HepG2 (cell line): ENCODE data around the gene KIAA0232. TPM values are rescaled to one million over a fixed set of nuclear protein-coding genes. Genes with fewer than 3 reads are reported as not detected.

ENCODE experiments used
- EHMT2 ChIP-seq: fragments of 200-600 bp; sonication (generic); IDR thresholded peaks from 2 replicates; pipeline ENCODE4 v1.7.0; 2017; ENCODE audit warnings: antibody characterized with exemption, low read depth, low read length, borderline replicate concordance
- ELF4 ChIP-seq: sonication (generic); formaldehyde crosslinking; IDR thresholded peaks from 2 replicates; pipeline ENCODE4 v1.5.0; 2020; ENCODE audit warnings: missing genetic modification reagents, mild to moderate bottlenecking, moderate library complexity, borderline replicate concordance
- GATAD2A ChIP-seq: IDR thresholded peaks from 2 replicates; pipeline ENCODE4 v1.6.1; 2016
- HOXD1 ChIP-seq: sonication (generic); formaldehyde crosslinking; IDR thresholded peaks from 2 replicates; pipeline ENCODE4 v1.5.0; 2020; ENCODE audit warnings: missing genetic modification reagents
- JUND ChIP-seq: sonication (generic); formaldehyde crosslinking; IDR thresholded peaks from 2 replicates; pipeline ENCODE4 v1.8.0; 2022; ENCODE audit warnings: mild to moderate bottlenecking, missing genetic modification reagents
- MED13 ChIP-seq: sonication (generic); formaldehyde crosslinking; IDR thresholded peaks from 2 replicates; pipeline ENCODE4 v1.5.0; 2020; ENCODE audit warnings: missing genetic modification reagents
- MEIS1 ChIP-seq: sonication (generic); formaldehyde crosslinking; IDR thresholded peaks from 2 replicates; pipeline ENCODE4 v1.9.0; 2021; ENCODE audit warnings: mild to moderate bottlenecking, missing genetic modification reagents, moderate library complexity, borderline replicate concordance
- NFIB ChIP-seq: sonication (generic); formaldehyde crosslinking; IDR thresholded peaks from 2 replicates; pipeline ENCODE4 v1.9.0; 2021; ENCODE audit warnings: missing genetic modification reagents, mild to moderate bottlenecking, borderline replicate concordance
- NR2F2 ChIP-seq: IDR thresholded peaks from 2 replicates; pipeline ENCODE4 v1.6.1; 2012; ENCODE audit warnings: low read depth, inconsistent platforms, borderline replicate concordance
- RFX3 ChIP-seq: IDR thresholded peaks from 2 replicates; pipeline ENCODE4 v1.6.1; 2016; ENCODE audit warnings: missing biosample characterization, missing genetic modification reagents
- SIX1 ChIP-seq: sonication (generic); formaldehyde crosslinking; IDR thresholded peaks from 2 replicates; pipeline ENCODE4 v1.4.0; 2020; ENCODE audit warnings: missing genetic modification reagents, borderline replicate concordance
- ZBTB20 ChIP-seq: sonication (generic); formaldehyde crosslinking; IDR thresholded peaks from 2 replicates; pipeline ENCODE4 v1.8.1; 2023; ENCODE audit warnings: missing genetic modification reagents, low read depth, mild to moderate bottlenecking, borderline replicate concordance
- ZBTB38 ChIP-seq: sonication (generic); formaldehyde crosslinking; IDR thresholded peaks from 2 replicates; pipeline ENCODE4 v1.5.1; 2020; ENCODE audit warnings: mild to moderate bottlenecking, missing genetic modification reagents
- ZFY ChIP-seq: sonication (generic); formaldehyde crosslinking; IDR thresholded peaks from 2 replicates; pipeline ENCODE4 v1.4.0; 2020; ENCODE audit warnings: missing genetic modification reagents
- ZIK1 ChIP-seq: sonication (generic); formaldehyde crosslinking; IDR thresholded peaks from 2 replicates; pipeline ENCODE4 v1.5.0; 2020; ENCODE audit warnings: mild to moderate bottlenecking, low read depth, missing genetic modification reagents, borderline replicate concordance
- ZNF274 ChIP-seq: sonication (generic); formaldehyde crosslinking; IDR thresholded peaks from 2 replicates; pipeline ENCODE4 v1.5.1; 2020; ENCODE audit warnings: mild to moderate bottlenecking, missing genetic modification reagents
- ZNF362 ChIP-seq: sonication (generic); formaldehyde crosslinking; IDR thresholded peaks from 2 replicates; pipeline ENCODE4 v1.4.0; 2020; ENCODE audit warnings: missing genetic modification reagents, mild to moderate bottlenecking, borderline replicate concordance
- ZNF513 ChIP-seq: sonication (generic); formaldehyde crosslinking; conservative IDR thresholded peaks from 2 replicates; pipeline ENCODE4 v1.5.0; 2020; ENCODE audit warnings: missing genetic modification reagents
- ZNF564 ChIP-seq: sonication (generic); formaldehyde crosslinking; IDR thresholded peaks from 2 replicates; pipeline ENCODE4 v1.8.1; 2023; ENCODE audit warnings: mild to moderate bottlenecking, missing genetic modification reagents
- ZNF670 ChIP-seq: sonication (generic); formaldehyde crosslinking; IDR thresholded peaks from 2 replicates; pipeline ENCODE4 v1.8.0; 2022; ENCODE audit warnings: mild to moderate bottlenecking, missing genetic modification reagents, borderline replicate concordance
- ZNF737 ChIP-seq: sonication (generic); formaldehyde crosslinking; IDR thresholded peaks from 2 replicates; pipeline ENCODE4 v1.5.0; 2020; ENCODE audit warnings: missing genetic modification reagents, mild to moderate bottlenecking, borderline replicate concordance
- ZNF816 ChIP-seq: sonication (generic); formaldehyde crosslinking; IDR thresholded peaks from 2 replicates; pipeline ENCODE4 v1.8.0; 2022; ENCODE audit warnings: missing genetic modification reagents, mild to moderate bottlenecking, borderline replicate concordance
- ZNF878 ChIP-seq: sonication (generic); formaldehyde crosslinking; IDR thresholded peaks from 2 replicates; pipeline ENCODE4 v1.8.1; 2023; ENCODE audit warnings: mild to moderate bottlenecking, missing genetic modification reagents, moderate library complexity
- ZSCAN9 ChIP-seq: IDR thresholded peaks from 2 replicates; pipeline ENCODE4 v1.6.1; 2016; ENCODE audit warnings: borderline replicate concordance
- polyA plus RNA-seq, 8 experiments: library from polyadenylated mRNA; depleted of rRNA in 3 of 8; stranded (reverse) in 7 of 8; unstranded in 1 of 8; fragments of >200 nt; fragmentation: Illumina TruSeq in 4 of 8; extraction: Trizol in 4 of 8; gene quantifications; 2 replicates each; pipeline versions ENCODE4 v1.2.1 to v1.2.3, GENCODE V29; 2011 to 2016; ENCODE audit warnings: low read depth in 4 of 8, missing spikeins in 1 of 8, mixed read lengths in 1 of 8; ENCODE audit not compliant: insufficient read depth in 1 of 8
- total RNA-seq, 5 experiments: library from RNA; depleted of rRNA; stranded (reverse); fragments of >200 nt; fragmentation: Illumina TruSeq; extraction: Trizol; gene quantifications; 2 replicates each; pipeline ENCODE4 v1.2.3, GENCODE V29; 2016; ENCODE audit warnings: low read depth in 1 of 5
- TF ChIP-seq, protein P1 (sequence below): sonication (generic); formaldehyde crosslinking; IDR thresholded peaks from 2 replicates; pipeline ENCODE4 v1.4.0; 2020; ENCODE audit warnings: missing genetic modification reagents

The KIAA0232 gene
- total and polyA plus RNA-seq, 2 of the 13 experiments (the other 11 are each of a cell fraction or from before 2014, with no cell fraction given) = 7.8 to 17.1 TPM

DNA sequence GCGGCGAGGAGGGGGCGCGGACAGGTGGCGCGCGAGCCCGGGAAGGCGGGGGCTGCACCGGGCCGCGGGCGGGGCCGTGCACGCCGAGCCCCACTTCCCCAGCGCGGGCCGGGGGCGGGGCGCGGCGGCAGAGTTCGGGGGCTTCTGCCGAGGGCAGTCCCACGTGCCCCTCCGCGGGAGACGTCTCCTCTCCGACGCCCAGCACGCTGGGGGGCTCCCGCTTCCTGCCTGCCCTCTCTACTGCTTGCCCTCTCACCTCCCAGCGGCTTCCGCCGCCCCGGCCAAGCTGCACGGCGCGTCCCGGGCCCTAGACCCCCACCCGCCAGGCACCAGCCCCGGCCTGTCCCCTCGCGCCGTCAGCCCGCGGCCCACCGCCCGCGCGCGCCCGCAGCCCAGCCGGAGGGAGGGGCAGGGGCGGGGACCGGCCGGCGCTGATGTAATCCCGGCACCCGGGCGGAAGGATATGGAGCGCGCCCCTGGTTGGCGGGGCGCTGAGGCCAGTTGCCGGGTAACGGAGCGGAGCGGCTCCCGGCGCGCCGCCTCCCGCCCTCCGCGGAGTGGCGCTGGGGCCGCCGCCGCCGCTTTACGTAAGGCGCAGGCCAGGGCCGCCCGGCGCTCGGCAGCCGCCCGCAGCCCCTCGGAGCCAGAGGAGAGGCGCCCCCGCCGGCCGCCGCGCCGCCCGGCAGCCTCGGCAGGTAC, at the start of gene KIAA0232 (continued):
- TF ChIP-seq, protein P1, sequence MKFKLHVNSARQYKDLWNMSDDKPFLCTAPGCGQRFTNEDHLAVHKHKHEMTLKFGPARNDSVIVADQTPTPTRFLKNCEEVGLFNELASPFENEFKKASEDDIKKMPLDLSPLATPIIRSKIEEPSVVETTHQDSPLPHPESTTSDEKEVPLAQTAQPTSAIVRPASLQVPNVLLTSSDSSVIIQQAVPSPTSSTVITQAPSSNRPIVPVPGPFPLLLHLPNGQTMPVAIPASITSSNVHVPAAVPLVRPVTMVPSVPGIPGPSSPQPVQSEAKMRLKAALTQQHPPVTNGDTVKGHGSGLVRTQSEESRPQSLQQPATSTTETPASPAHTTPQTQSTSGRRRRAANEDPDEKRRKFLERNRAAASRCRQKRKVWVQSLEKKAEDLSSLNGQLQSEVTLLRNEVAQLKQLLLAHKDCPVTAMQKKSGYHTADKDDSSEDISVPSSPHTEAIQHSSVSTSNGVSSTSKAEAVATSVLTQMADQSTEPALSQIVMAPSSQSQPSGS = peak; percentile 95
- no peak for TF ChIP-seq ZNF737 (CRISPR knock-in tag)
- peak; percentile 74 for TF ChIP-seq RFX3
- no peak for TF ChIP-seq HOXD1 (CRISPR knock-in tag)
- TF ChIP-seq ZNF564 (CRISPR knock-in tag) = peak; percentile 57
- TF ChIP-seq ZNF362 (CRISPR knock-in tag) = no peak
- TF ChIP-seq ZNF513 (CRISPR knock-in tag) = no peak
- TF ChIP-seq ZNF274 (CRISPR knock-in tag) = no peak
- TF ChIP-seq NR2F2 = no peak
- 0 out of 2 replicates have a peak, but pooled peaks have one; percentile 40 for TF ChIP-seq JUND (CRISPR knock-in tag)
- no peak for TF ChIP-seq SIX1 (CRISPR knock-in tag)
- TF ChIP-seq MED13 (CRISPR knock-in tag) = peak; percentile 39; the same call in 1 of the 2 replicates
- TF ChIP-seq ZIK1 (CRISPR knock-in tag) = peak; percentile 89
- TF ChIP-seq ZNF670 (CRISPR knock-in tag) = 0 out of 2 replicates have a peak, but pooled peaks have one; percentile 14
- TF ChIP-seq ZBTB20 (CRISPR knock-in tag) = no peak
- TF ChIP-seq GATAD2A (CRISPR knock-in tag) = no peak
- no peak for TF ChIP-seq MEIS1 (CRISPR knock-in tag)
- no peak for TF ChIP-seq NFIB (CRISPR knock-in tag)
- TF ChIP-seq ZBTB38 (CRISPR knock-in tag) = peak; percentile 55; the same call in 1 of the 2 replicates
- peak; percentile 85 for TF ChIP-seq ZFY (CRISPR knock-in tag)
- no peak for TF ChIP-seq EHMT2
- no peak for TF ChIP-seq ELF4
- no peak for TF ChIP-seq ZNF878
- no peak for TF ChIP-seq ZNF816 (CRISPR knock-in tag)
- TF ChIP-seq ZSCAN9 (CRISPR knock-in tag) = no peak
